Vagina (tissue), 2 donors: ENCODE results near the gene MRPS34. TPM values are rescaled to one million over a fixed set of nuclear protein-coding genes. Genes with fewer than 3 reads are reported as not detected.

Experiments
- DNase-seq, 2 donors: peaks; one replicate each; pipeline ENCODE4 v3.0.0-alpha.2; 2017; ENCODE audit errors: extremely low spot score in 2 of 2
- H3K27ac ChIP-seq: fragments of 200-600 bp; sonication (generic); one replicate; pipeline ENCODE4 v1.5.1; 2019
- H3K27me3 ChIP-seq: fragments of 200-600 bp; sonication (generic); one replicate; pipeline ENCODE4 v1.5.1; 2019
- H3K36me3 ChIP-seq, 2 donors: fragments of 200-600 bp; sonication (generic); one replicate each; pipeline ENCODE4 v1.5.1; 2017 to 2019
- H3K4me1 ChIP-seq: fragments of 200-600 bp; sonication (generic); one replicate; pipeline ENCODE4 v1.5.1; 2019
- H3K4me3 ChIP-seq, 2 donors: fragments of 200-600 bp; sonication (generic); 1 replicate in 1 of 2; 2 replicates in 1 of 2; pipeline ENCODE4 v1.5.1; 2016 to 2019
- H3K9me3 ChIP-seq: fragments of 200-600 bp; sonication (generic); one replicate; pipeline ENCODE4 v1.5.1; 2019
- CTCF ChIP-seq, 3 experiments: fragments of 450-650 bp in 2 of 3; fragments of 200-600 bp in 1 of 3; sonication (generic) in 1 of 3; IDR thresholded peaks; one replicate each; pipeline ENCODE4 v1.5.1; 2017 to 2019; ENCODE audit warnings: antibody characterized with exemption in 3 of 3, mild to moderate bottlenecking in 2 of 3, moderate library complexity in 2 of 3
- POLR2A ChIP-seq, 2 donors: fragments of 450-650 bp; IDR thresholded peaks; one replicate each; pipeline ENCODE4 v1.6.1; 2017; ENCODE audit warnings: antibody characterized with exemption in 2 of 2, mild to moderate bottlenecking in 2 of 2, moderate library complexity in 2 of 2
- POLR2AphosphoS5 ChIP-seq, 2 donors: sonication (generic); formaldehyde crosslinking; IDR thresholded peaks; one replicate each; pipeline ENCODE4 v1.9.0; 2017; ENCODE audit warnings: antibody characterized with exemption in 2 of 2, mild to moderate bottlenecking in 2 of 2, low read depth in 1 of 2; ENCODE audit not compliant: insufficient read depth in 1 of 2
- intact Hi-C: fragments of 100-400 bp; cut with DNase I; formaldehyde crosslinking; loops from one replicate; pipeline ENCODE4 v1.15.1; 2023
- total RNA-seq: library from RNA; depleted of rRNA; stranded (reverse); fragments of >200 nt; gene quantifications from one replicate; pipeline ENCODE4 v1.2.3, GENCODE V29; 2016

The MRPS34 gene
- total RNA-seq, 1 donor from 2014 or later: 89.6 TPM

GRCh38 chr16:1767116-1767994, 5.6 kb downstream of the MRPS34 start:
- no peak for DNase-seq
- TF ChIP-seq POLR2AphosphoS5 (IDR thresholded peaks at IDR 0.05; ENCODE audit: insufficient read depth in 1 of 2, low read depth in 1 of 2) (no peak), CTCF (IDR thresholded peaks at IDR 0.05) (no peak), POLR2A (IDR thresholded peaks at IDR 0.05) (no peak)
- H3K4me1 ChIP-seq: peaks cover 23% of the 10 kb centered on the region
- no peak overlapping the region for H3K4me3 ChIP-seq
- peaks cover 0 to 59% of the 10 kb centered on the region in 2 donors for H3K36me3 ChIP-seq
- intact Hi-C loops: no loop called here
- no peaks in the 10 kb centered on the region for H3K9me3 ChIP-seq
- H3K27ac ChIP-seq: no peak overlapping the region
- H3K27me3 ChIP-seq: no peaks in the 10 kb centered on the region

DNA sequence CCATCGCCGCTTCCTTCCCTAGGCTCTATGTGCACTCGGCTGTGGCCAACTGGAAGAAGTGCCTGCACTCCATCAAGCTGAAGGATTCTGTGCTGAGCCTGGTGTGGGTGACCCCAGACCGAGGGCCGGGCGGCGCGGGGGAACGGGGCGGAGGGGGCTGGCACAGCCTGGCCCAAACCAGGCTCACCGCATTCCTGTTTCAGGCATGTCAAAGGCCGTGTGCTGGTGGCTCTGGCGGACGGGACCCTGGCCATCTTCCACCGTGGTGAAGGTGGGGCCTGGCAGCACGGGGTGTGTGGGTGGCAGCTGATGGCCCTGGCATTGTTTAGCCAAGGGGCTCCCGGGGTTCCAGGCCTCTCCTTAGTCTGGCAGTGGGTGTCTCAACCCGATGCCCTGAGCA, 6.2 kb downstream of the MRPS34 start:
- H3K27me3 ChIP-seq: no peaks in the 10 kb centered on the region
- peaks cover 0 to 61% of the 10 kb centered on the region in 2 donors for H3K36me3 ChIP-seq
- DNase-seq: no peak
- H3K27ac ChIP-seq: no peak overlapping the region
- no peaks in the 10 kb centered on the region for H3K9me3 ChIP-seq
- peaks cover 16% of the 10 kb centered on the region for H3K4me1 ChIP-seq
- no peak overlapping the region for H3K4me3 ChIP-seq
- intact Hi-C loops: no loop called here
- TF ChIP-seq POLR2A (IDR thresholded peaks at IDR 0.05) (no peak), POLR2AphosphoS5 (IDR thresholded peaks at IDR 0.05; ENCODE audit: insufficient read depth in 1 of 2, low read depth in 1 of 2) (no peak), CTCF (IDR thresholded peaks at IDR 0.05) (no peak)

GRCh38 chr16:1766231-1766630, 6.7 kb downstream of the MRPS34 start:
- H3K27me3 ChIP-seq: no peaks in the 10 kb centered on the region
- intact Hi-C loops: no loop called here
- no peak for TF ChIP-seq POLR2A (IDR thresholded peaks at IDR 0.05)
- TF ChIP-seq POLR2AphosphoS5 (IDR thresholded peaks at IDR 0.05; ENCODE audit: insufficient read depth in 1 of 2, low read depth in 1 of 2): no peak
- no peak for TF ChIP-seq CTCF (IDR thresholded peaks at IDR 0.05)
- no peak for DNase-seq
- H3K27ac ChIP-seq: no peak overlapping the region
- H3K9me3 ChIP-seq: no peaks in the 10 kb centered on the region
- H3K4me3 ChIP-seq: no peak overlapping the region
- peaks cover 0 to 61% of the 10 kb centered on the region in 2 donors for H3K36me3 ChIP-seq
- peaks cover 13% of the 10 kb centered on the region for H3K4me1 ChIP-seq

DNA sequence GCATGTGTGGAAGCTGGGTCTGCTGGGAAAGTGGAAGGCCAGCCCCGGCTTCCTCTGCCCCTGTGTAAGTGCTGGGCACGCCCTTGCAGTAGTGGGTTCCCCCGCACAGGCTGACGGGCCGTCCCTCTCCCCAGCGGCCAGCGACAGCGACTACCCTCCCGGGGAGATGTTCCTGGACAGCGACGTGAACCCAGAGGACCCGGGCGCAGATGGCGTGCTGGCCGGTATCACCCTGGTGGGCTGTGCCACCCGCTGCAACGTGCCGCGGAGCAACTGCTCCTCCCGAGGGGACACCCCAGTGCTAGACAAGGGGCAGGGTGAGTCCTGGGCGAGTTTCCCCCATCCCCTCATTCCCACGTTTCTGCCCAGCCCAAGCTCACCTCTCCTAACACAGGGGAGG, 7.1 kb downstream of the MRPS34 start:
- no peak for TF ChIP-seq CTCF (IDR thresholded peaks at IDR 0.05)
- no peak for TF ChIP-seq POLR2AphosphoS5 (IDR thresholded peaks at IDR 0.05; ENCODE audit: insufficient read depth in 1 of 2, low read depth in 1 of 2)
- TF ChIP-seq POLR2A (IDR thresholded peaks at IDR 0.05): no peak
- H3K4me3 ChIP-seq: no peak overlapping the region
- H3K4me1 ChIP-seq: peaks cover 12% of the 10 kb centered on the region
- intact Hi-C loops: no loop called here
- no peak for DNase-seq
- H3K27ac ChIP-seq: no peak overlapping the region
- no peaks in the 10 kb centered on the region for H3K27me3 ChIP-seq
- H3K9me3 ChIP-seq: no peaks in the 10 kb centered on the region
- H3K36me3 ChIP-seq: peaks cover 0 to 64% of the 10 kb centered on the region in 2 donors

GRCh38 chr16:1764971-1765370, 8.0 kb downstream of the MRPS34 start:
- no peak overlapping the region for H3K27ac ChIP-seq
- no peak for DNase-seq

More at GRCh38 chr16:1764971-1765370, 8.0 kb downstream of the MRPS34 start:
- peaks cover 0 to 72% of the 10 kb centered on the region in 2 donors for H3K36me3 ChIP-seq
- no peaks in the 10 kb centered on the region for H3K9me3 ChIP-seq
- H3K27me3 ChIP-seq: no peaks in the 10 kb centered on the region
- no peak for TF ChIP-seq POLR2A (IDR thresholded peaks at IDR 0.05)
- TF ChIP-seq POLR2AphosphoS5 (IDR thresholded peaks at IDR 0.05; ENCODE audit: insufficient read depth in 1 of 2, low read depth in 1 of 2): no peak
- TF ChIP-seq CTCF (IDR thresholded peaks at IDR 0.05): no peak
- H3K4me3 ChIP-seq: no peak overlapping the region
- intact Hi-C loops: no loop called here
- H3K4me1 ChIP-seq: peaks cover 4% of the 10 kb centered on the region
